Common myeloid progenitor, CD34-positive (primary cell): ENCODE measurements around the gene ANO4.

Experiments
- CTCF ChIA-PET: fragments of 350-600 bp; sonication (Branson Sonifier 250); formaldehyde crosslinking; loops from one replicate; lab custom pipeline; 2021; ENCODE audit warnings: antibody characterized with exemption; lab: Charles Lee
- POLR2A ChIA-PET: fragments of 350-600 bp; sonication (Branson Sonifier 250); formaldehyde crosslinking; loops from one replicate; lab custom pipeline; 2021; ENCODE audit warnings: antibody characterized with exemption; lab: Charles Lee
- DNase-seq, 3 donors: peaks; one replicate each; pipeline versions ENCODE4 v3.0.0 to v3.0.0-alpha.2; 2013
- H3K27ac ChIP-seq, 2 experiments: 1 replicate in 1 of 2; 2 replicates in 1 of 2; pipeline ENCODE4 v1.7.0; 2013; ENCODE audit warnings: inconsistent platforms in 2 of 2, low read length in 2 of 2, mild to moderate bottlenecking in 2 of 2, low read depth in 1 of 2, moderate library complexity in 1 of 2; ENCODE audit not compliant: severe bottlenecking in 2 of 2, insufficient read depth in 1 of 2, poor library complexity in 1 of 2
- H3K27me3 ChIP-seq, 5 experiments: replicated peaks in 2 of 5; 1 replicate in 3 of 5; 2 replicates in 2 of 5; pipeline versions ENCODE4 v1.6.1 to v1.7.0; 2013; ENCODE audit warnings: low read length in 4 of 5, mild to moderate bottlenecking in 2 of 5, moderate library complexity in 2 of 5, inconsistent platforms in 1 of 5; ENCODE audit not compliant: insufficient read depth in 5 of 5, control insufficient read depth in 4 of 5
- H3K36me3 ChIP-seq, 4 experiments: 1 replicate in 2 of 4; 2 replicates in 2 of 4; pipeline versions ENCODE4 v1.6.1 to v1.7.0; 2013; ENCODE audit warnings: low read length in 3 of 4, control low read depth in 1 of 4, mild to moderate bottlenecking in 1 of 4; ENCODE audit not compliant: control insufficient read depth in 4 of 4, insufficient read depth in 4 of 4
- H3K4me1 ChIP-seq, 4 experiments: 1 replicate in 3 of 4; 2 replicates in 1 of 4; pipeline versions ENCODE4 v1.6.1 to v1.7.1; 2013; ENCODE audit warnings: low read length in 3 of 4, mild to moderate bottlenecking in 3 of 4, control low read depth in 1 of 4, inconsistent platforms in 1 of 4, moderate library complexity in 1 of 4; ENCODE audit not compliant: control insufficient read depth in 4 of 4, insufficient read depth in 4 of 4; ENCODE audit errors: control extremely low read depth in 1 of 4
- H3K4me3 ChIP-seq, 7 experiments: 1 replicate in 4 of 7; 2 replicates in 3 of 7; pipeline versions ENCODE4 v1.5.1 to v1.7.0; 2013; ENCODE audit warnings: mild to moderate bottlenecking in 7 of 7, low read length in 6 of 7, moderate library complexity in 6 of 7, inconsistent platforms in 2 of 7, low read depth in 2 of 7, control low read depth in 1 of 7; ENCODE audit not compliant: insufficient read depth in 4 of 7, control insufficient read depth in 1 of 7; ENCODE audit errors: extremely low read depth in 1 of 7
- H3K9me3 ChIP-seq, 5 experiments: 1 replicate in 4 of 5; 2 replicates in 1 of 5; pipeline versions ENCODE4 v1.6.1 to v1.7.1; 2013; ENCODE audit warnings: low read length in 4 of 5, mild to moderate bottlenecking in 2 of 5, inconsistent platforms in 1 of 5, low read depth in 1 of 5, moderate library complexity in 1 of 5; ENCODE audit not compliant: control insufficient read depth in 4 of 5, insufficient read depth in 2 of 5; ENCODE audit errors: control extremely low read depth in 1 of 5
- WGBS: methylation state at CpG from one replicate; pipeline ENCODE4 v1.1.5; 2013; ENCODE audit not compliant: insufficient coverage; 5-methylcytosine and 5-hydroxymethylcytosine counted together

The ANO4 gene

GRCh38 chr12:100896192-100896591 is 101.6 kb downstream of the ANO4 start:
- no peak overlapping the region for H3K4me3 ChIP-seq
- H3K27ac ChIP-seq, result no peak overlapping the region
- ChIA-PET CTCF (no interaction called here), POLR2A (no interaction called here)
- peaks cover 0 to 3% (median 0%) of the 10 kb centered on the region in 5 experiments for H3K27me3 ChIP-seq
- H3K9me3 ChIP-seq, result no peaks in the 10 kb centered on the region
- 94% methylated on average over 5 of the region's 5 CpGs for WGBS
- no peaks in the 10 kb centered on the region for H3K36me3 ChIP-seq
- DNase-seq, result no peak
- H3K4me1 ChIP-seq, result no peaks in the 10 kb centered on the region

DNA sequence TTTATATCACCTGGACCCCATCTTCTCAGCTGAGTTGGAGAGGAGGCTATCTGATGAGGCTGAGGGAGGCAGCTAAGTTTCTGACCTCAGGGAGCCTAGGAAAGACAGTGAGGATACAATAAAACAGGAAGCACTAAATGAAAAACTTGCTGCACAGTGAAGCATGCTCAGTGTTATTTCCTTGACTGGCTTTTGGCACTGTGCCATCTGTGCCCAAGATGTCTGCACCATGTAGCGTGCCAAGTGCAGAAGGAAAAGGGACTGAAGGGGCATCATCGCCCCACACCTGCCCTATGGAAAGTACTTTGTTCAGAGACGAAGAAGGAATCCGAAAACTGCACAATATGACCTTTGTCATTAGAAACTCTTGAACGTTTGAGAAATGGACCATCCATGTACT is 102.7 kb downstream of the ANO4 start:
- peaks cover 0 to 3% (median 0%) of the 10 kb centered on the region in 5 experiments for H3K27me3 ChIP-seq
- H3K27ac ChIP-seq, result no peak overlapping the region
- CTCF ChIA-PET, result no interaction called here
- no peaks in the 10 kb centered on the region for H3K4me1 ChIP-seq
- H3K4me3 ChIP-seq, result no peak overlapping the region
- no peak for DNase-seq
- POLR2A ChIA-PET, result no interaction called here
- no peaks in the 10 kb centered on the region for H3K36me3 ChIP-seq
- no peaks in the 10 kb centered on the region for H3K9me3 ChIP-seq
- 91% methylated on average over 5 of the region's 5 CpGs for WGBS

DNA sequence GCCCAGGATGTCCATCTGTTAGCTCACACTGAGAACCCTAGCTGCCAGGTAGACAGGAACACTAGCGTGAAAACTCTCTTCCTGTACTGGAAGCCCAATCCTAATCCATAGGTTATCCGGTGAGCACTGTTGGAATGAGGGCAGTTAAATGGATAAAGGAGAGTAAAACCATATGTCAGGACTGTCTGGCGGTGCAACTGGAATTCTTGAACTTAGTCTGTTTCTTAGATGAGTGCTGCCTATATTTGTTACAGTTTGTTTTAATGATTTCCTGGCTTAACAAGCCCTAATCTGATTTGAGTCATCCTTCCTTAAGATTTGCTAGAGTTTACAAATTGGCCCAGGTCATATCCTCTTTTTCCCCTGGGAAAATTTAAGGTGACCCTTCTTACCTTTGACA is 104.7 kb downstream of the ANO4 start:
- H3K4me1 ChIP-seq, result no peaks in the 10 kb centered on the region
- H3K27me3 ChIP-seq, result peaks cover 0 to under 1% (median 0%) of the 10 kb centered on the region in 5 experiments
- no peak for DNase-seq
- H3K36me3 ChIP-seq, result no peaks in the 10 kb centered on the region
- peaks cover 0 to 3% (median 0%) of the 10 kb centered on the region in 5 experiments for H3K9me3 ChIP-seq
- WGBS, result 83% methylated on average over 2 of the region's 3 CpGs
- H3K4me3 ChIP-seq, result no peak overlapping the region
- POLR2A ChIA-PET, result no interaction called here
- CTCF ChIA-PET, result no interaction called here
- no peak overlapping the region for H3K27ac ChIP-seq

- no peaks in the 10 kb centered on the region for H3K36me3 ChIP-seq
- H3K4me3 ChIP-seq, result no peak overlapping the region
- no peak overlapping the region for H3K27ac ChIP-seq
- no CpG with 5 or more reads among the region's 2 CpGs for WGBS
- DNase-seq, result no peak
- peaks cover 0 to 3% (median 0%) of the 10 kb centered on the region in 5 experiments for H3K9me3 ChIP-seq
- peaks cover 0 to 5% (median 0%) of the 10 kb centered on the region in 5 experiments for H3K27me3 ChIP-seq
- CTCF ChIA-PET, result no interaction called here
- POLR2A ChIA-PET, result no interaction called here
- H3K4me1 ChIP-seq, result no peaks in the 10 kb centered on the region
Observed at GRCh38 chr12:100900808-100901207, 106.2 kb downstream of the ANO4 start.

DNA sequence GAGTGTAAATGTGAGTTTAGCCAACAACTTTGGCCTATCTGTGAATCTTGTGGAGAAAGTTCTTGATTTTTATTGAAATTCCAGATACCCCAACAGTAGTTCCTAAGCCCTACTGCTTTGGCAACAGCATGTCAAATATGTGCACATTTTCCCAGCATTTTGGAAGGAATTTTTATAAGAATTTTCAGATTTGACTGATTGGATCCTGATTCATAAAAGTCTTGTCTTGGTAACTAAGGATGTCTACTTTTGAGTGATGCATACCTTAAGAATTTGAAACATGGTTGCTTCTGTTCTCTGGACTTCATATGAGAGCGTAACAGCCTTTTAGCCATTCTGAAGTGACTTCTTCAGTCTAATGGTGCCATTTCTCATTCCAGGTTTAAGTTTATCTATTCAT is 106.7 kb downstream of the ANO4 start:
- CTCF ChIA-PET, result no interaction called here
- POLR2A ChIA-PET, result no interaction called here
- 100% methylated on average over 1 of the region's 1 CpG for WGBS

GRCh38 chr12:100904270-100904669 is 109.7 kb downstream of the ANO4 start:
- no peak for DNase-seq
- no peak overlapping the region for H3K4me3 ChIP-seq
- peaks cover 0 to 3% (median 0%) of the 10 kb centered on the region in 5 experiments for H3K9me3 ChIP-seq
- POLR2A ChIA-PET, result no interaction called here
- CTCF ChIA-PET, result no interaction called here
- no peaks in the 10 kb centered on the region for H3K4me1 ChIP-seq
- 100% methylated on average over 1 of the region's 3 CpGs for WGBS
- no peaks in the 10 kb centered on the region for H3K36me3 ChIP-seq
- H3K27ac ChIP-seq, result no peak overlapping the region
- peaks cover 0 to 5% (median 0%) of the 10 kb centered on the region in 5 experiments for H3K27me3 ChIP-seq

More for the DNA sequence above, 106.7 kb downstream of the ANO4 start:
- H3K27ac ChIP-seq, result no peak overlapping the region
- H3K27me3 ChIP-seq, result peaks cover 0 to 5% (median 0%) of the 10 kb centered on the region in 5 experiments
- H3K4me3 ChIP-seq, result no peak overlapping the region
- peaks cover 0 to 3% (median 0%) of the 10 kb centered on the region in 5 experiments for H3K9me3 ChIP-seq
- no peaks in the 10 kb centered on the region for H3K36me3 ChIP-seq
- no peak for DNase-seq
- no peaks in the 10 kb centered on the region for H3K4me1 ChIP-seq

DNA sequence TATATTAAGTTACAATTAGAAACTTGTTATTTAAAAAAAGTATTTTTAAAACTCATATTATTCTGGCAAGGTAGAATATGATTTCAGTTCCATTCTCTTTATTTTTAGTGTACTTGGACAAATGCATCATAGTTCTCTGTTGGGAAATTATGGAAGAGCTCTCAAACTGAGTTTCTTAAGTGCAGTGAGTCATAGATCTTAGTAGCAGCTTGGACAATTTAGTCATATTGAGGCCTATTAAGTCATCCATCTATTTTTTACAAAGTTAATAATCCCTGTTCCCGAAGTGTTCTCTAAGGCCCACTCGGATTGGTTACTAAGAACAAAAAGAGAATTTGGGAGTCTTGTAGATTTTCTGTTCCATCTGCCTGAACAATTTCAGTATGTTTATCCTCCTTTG is 113.9 kb downstream of the ANO4 start:
- CTCF ChIA-PET, result no interaction called here
- Histone ChIP-seq H3K4me3 (no peak overlapping the region), H3K36me3 (no peaks in the 10 kb centered on the region), H3K4me1 (no peaks in the 10 kb centered on the region), H3K27ac (no peak overlapping the region), H3K9me3 (no peaks in the 10 kb centered on the region), H3K27me3 (peaks cover 0 to 5% (median 0%) of the 10 kb centered on the region in 5 experiments)
- POLR2A ChIA-PET, result no interaction called here
- DNase-seq, result no peak
- 60% methylated on average over 2 of the region's 2 CpGs for WGBS
